Measurements from ENCODE around the gene VIPAS39.
"Not testable (repeated sequence)": the region's sequence is repeated elsewhere in the genome, so short reads cannot be mapped to it uniquely, and the experiment has no call there.

Gene VIPAS39

GRCh38 chr14:77469539-77469938, 12.1 kb upstream of the VIPAS39 start:
- no peak for DNase-seq

GRCh38 chr14:77469067-77469505, 11.7 kb upstream of the VIPAS39 start:
- no peak for DNase-seq

GRCh38 chr14:77467801-77468200, 10.4 kb upstream of the VIPAS39 start:
- no peak for DNase-seq

GRCh38 chr14:77459072-77459723, 1.8 kb upstream of the VIPAS39 start:
- peak; percentile 48 for DNase-seq

GRCh38 chr14:77458249-77458950, 999 bp upstream of the VIPAS39 start:
- no peak for DNase-seq

GRCh38 chr14:77457115-77457521, 283 bp downstream of the VIPAS39 start:
- DNase-seq = peak; percentile 5

GRCh38 chr14:77455966-77456640, 1.3 kb downstream of the VIPAS39 start:
- no peak for DNase-seq

GRCh38 chr14:77442196-77442595, 15.2 kb downstream of the VIPAS39 start:
- DNase-seq = no peak

GRCh38 chr14:77439861-77440260, 17.5 kb downstream of the VIPAS39 start:
- no peak for DNase-seq

GRCh38 chr14:77438596-77438995, 18.8 kb downstream of the VIPAS39 start:
- no peak for DNase-seq

GRCh38 chr14:77436042-77436441, 21.4 kb downstream of the VIPAS39 start:
- no peak for DNase-seq

- no peak for DNase-seq
Observed at GRCh38 chr14:77426396-77426795, 31.0 kb downstream of the VIPAS39 start.

- DNase-seq = no peak
Observed at GRCh38 chr14:77424862-77425261, 32.5 kb downstream of the VIPAS39 start.

GRCh38 chr14:77423423-77423822, 34.0 kb downstream of the VIPAS39 start, which contains the start of gene NOXRED1:
NOXRED1 (minus strand) TSS chr14:77423523; CDS start chr14:77422889, 634 bp downstream.
- no peak for DNase-seq

GRCh38 chr14:77421201-77421600, 36.2 kb downstream of the VIPAS39 start:
- DNase-seq = no peak

GRCh38 chr14:77416836-77417235, 40.6 kb downstream of the VIPAS39 start:
- DNase-seq = no peak

- DNase-seq = not testable (repeated sequence)
Observed at GRCh38 chr14:77416098-77416497, 41.3 kb downstream of the VIPAS39 start.

GRCh38 chr14:77415403-77416030, 41.9 kb downstream of the VIPAS39 start:
- DNase-seq = not testable (repeated sequence)

- no peak for DNase-seq
Observed at GRCh38 chr14:77409131-77409533, 48.3 kb downstream of the VIPAS39 start.

GRCh38 chr14:77407158-77407557, 50.2 kb downstream of the VIPAS39 start:
- DNase-seq = no peak

- DNase-seq = no peak
Observed at GRCh38 chr14:77406718-77407117, 50.7 kb downstream of the VIPAS39 start.

- DNase-seq = no peak
Observed at GRCh38 chr14:77406086-77406485, 51.3 kb downstream of the VIPAS39 start.

GRCh38 chr14:77403768-77404167, 53.6 kb downstream of the VIPAS39 start:
- DNase-seq = no peak

Data from T-helper 9 cell (primary cell).